HG02763 (cell line): ENCODE measurements around the gene SLC8B1.

Experiments
- ATAC-seq: cut with Tn5 transposase; IDR thresholded peaks from one replicate; pipeline ENCODE4 v1.9.1; 2021; ENCODE audit warnings: mild to moderate bottlenecking, moderate library complexity; ENCODE audit not compliant: unreplicated experiment

The SLC8B1 gene

GRCh38 chr12:113334786-113335539 is at the start of gene SLC8B1:
SLC8B1 (minus strand) TSS chr12:113335109; CDS start chr12:113332878, 2,231 bp downstream.
- ATAC-seq, result peak; percentile 96

- ATAC-seq, result no peak
Measured at GRCh38 chr12:113382206-113382605, 47.3 kb upstream of the SLC8B1 start.

- no peak for ATAC-seq
Measured at GRCh38 chr12:113381220-113381619, 46.3 kb upstream of the SLC8B1 start.

GRCh38 chr12:113378291-113378690 is 43.4 kb upstream of the SLC8B1 start:
- no peak for ATAC-seq

GRCh38 chr12:113374823-113375428 is 40.0 kb upstream of the SLC8B1 start:
- no peak for ATAC-seq

GRCh38 chr12:113373969-113374368 is 39.1 kb upstream of the SLC8B1 start:
- ATAC-seq, result no peak

- no peak for ATAC-seq
Measured at GRCh38 chr12:113373440-113373839, 38.5 kb upstream of the SLC8B1 start.

GRCh38 chr12:113372371-113372770 is 37.5 kb upstream of the SLC8B1 start:
- ATAC-seq, result no peak

GRCh38 chr12:113371808-113372207 is 36.9 kb upstream of the SLC8B1 start:
- no peak for ATAC-seq

- no peak for ATAC-seq
Measured at GRCh38 chr12:113370923-113371682, 36.2 kb upstream of the SLC8B1 start.

- ATAC-seq, result no peak
Measured at GRCh38 chr12:113369391-113369985, 34.6 kb upstream of the SLC8B1 start.

- ATAC-seq, result no peak
Measured at GRCh38 chr12:113368331-113368730, 33.4 kb upstream of the SLC8B1 start.

- no peak for ATAC-seq
Measured at GRCh38 chr12:113366827-113367226, 31.9 kb upstream of the SLC8B1 start.

- no peak for ATAC-seq
Measured at GRCh38 chr12:113365639-113366395, 30.9 kb upstream of the SLC8B1 start.

GRCh38 chr12:113364698-113365097 is 29.8 kb upstream of the SLC8B1 start:
- ATAC-seq, result no peak

GRCh38 chr12:113361574-113362370 is 26.9 kb upstream of the SLC8B1 start:
- no peak for ATAC-seq

- no peak for ATAC-seq
Measured at GRCh38 chr12:113359939-113360748, 25.2 kb upstream of the SLC8B1 start.

- no peak for ATAC-seq
Measured at GRCh38 chr12:113359133-113359938, 24.4 kb upstream of the SLC8B1 start.
